CD4-positive, alpha-beta T cell treated with Interferon gamma for 1 hour (primary cell): Measurements from ENCODE around the gene METTL8.
"Not testable (repeated sequence)": the region's sequence is repeated elsewhere in the genome, so short reads cannot be mapped to it uniquely, and the experiment has no call there.

Experiments
- DNase-seq: peaks from one replicate; pipeline ENCODE4 v3.0.0-alpha.2; 2020

The METTL8 gene

DNA sequence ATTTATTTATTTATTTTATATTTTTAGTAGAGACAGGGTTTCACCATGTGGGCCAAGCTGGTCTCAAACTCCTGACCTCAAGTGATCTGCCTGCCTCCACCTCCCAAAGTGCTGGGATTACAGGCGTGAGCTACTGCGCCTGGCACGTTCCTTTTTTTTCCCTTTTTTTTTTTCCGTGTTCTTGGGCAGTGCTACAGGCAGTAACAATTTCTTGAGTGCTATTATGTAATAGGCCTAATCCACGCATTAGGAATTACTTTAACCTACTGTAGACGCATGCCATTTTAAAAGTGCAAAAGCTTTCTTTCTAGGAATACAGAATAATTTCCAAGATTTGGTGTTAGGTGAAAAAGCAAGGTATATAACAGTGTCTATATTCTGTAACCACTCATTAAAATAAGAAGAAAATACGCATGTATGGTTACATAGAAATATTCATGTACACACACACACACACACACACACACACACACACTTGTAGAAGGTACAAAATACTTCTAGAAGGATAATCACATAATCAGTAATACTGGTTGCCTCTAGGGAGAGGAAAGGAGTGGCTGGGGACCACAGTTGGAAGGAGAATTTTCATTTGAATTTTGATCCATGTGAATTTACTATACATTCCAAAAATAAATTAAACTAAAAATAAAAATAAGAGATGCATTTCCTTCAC lies 92.3 kb downstream of the METTL8 start:
- DNase-seq, result no peak

DNA sequence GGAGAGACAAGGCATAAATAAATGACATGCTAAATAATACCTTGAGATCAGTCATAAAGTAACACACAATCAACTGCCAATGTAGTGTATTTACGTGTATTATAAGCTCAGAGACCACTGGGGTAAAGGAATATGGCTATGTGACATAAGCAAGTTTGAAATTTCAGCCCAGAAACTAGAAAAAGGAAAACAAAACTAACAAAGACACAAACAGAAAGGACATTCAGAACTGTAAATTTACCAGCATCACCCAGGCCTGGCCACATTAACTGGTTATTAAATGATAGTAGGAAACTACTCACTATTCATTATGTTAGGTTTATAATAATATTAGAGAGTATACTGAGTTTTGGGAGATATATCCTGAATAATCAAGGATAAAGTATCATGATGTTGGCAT lies 98.8 kb downstream of the METTL8 start:
- DNase-seq, result no peak

DNA sequence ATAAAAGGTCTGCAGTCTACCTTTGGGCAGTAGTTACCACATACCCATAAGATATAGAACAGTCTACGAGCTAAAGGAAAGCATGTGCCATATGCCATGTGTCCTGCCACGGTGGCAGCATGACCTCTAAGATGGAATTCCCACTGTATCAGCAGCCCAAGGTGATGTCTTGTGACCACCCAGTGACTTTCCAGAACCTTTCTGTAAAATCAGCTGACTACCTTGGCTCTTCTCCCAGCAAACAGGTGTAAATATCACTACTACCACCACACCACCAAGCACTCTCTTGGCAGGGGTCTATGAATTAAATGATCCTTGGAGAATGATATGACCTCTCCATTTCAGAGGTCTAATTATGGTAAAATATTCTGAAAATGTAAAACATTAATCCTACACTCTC lies 99.6 kb downstream of the METTL8 start:
- DNase-seq, result no peak

DNA sequence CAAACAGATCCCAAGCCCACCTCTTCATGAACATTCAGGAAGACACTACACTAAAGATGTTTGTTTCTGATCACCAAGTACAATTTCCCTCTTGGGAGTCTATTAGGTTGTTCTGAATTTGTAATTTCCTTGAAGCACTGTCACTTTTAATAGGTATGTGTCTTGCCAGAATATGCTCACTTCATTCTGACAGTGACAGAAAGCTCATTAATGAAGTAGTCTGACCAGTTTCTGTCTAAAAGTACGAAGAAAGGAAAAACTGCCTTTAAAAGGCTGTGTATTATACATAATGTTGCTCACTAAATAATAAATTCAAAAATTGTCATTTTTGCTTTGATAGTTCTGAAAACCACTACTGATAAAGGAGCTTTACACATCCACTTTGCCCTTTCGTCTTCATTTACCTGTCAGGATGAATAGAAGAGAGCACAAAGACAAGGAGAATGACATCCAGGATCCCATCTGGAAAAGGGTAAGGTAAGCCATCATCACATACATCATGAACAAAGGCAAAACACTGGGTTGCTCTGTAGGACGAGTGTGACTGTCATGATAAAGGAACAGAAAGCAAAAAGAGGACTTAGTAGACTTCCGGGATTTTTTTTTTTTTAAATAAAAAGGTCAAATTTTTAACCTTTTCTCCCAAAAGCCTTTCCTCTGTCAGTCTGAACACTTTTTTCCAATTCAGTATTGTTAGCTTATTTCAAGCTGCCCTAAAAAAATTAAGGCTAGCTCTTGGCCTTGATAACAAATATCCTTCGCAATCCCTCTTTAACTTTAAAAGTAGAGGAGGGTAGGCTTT lies 103.4 kb downstream of the METTL8 start:
- no peak for DNase-seq

DNA sequence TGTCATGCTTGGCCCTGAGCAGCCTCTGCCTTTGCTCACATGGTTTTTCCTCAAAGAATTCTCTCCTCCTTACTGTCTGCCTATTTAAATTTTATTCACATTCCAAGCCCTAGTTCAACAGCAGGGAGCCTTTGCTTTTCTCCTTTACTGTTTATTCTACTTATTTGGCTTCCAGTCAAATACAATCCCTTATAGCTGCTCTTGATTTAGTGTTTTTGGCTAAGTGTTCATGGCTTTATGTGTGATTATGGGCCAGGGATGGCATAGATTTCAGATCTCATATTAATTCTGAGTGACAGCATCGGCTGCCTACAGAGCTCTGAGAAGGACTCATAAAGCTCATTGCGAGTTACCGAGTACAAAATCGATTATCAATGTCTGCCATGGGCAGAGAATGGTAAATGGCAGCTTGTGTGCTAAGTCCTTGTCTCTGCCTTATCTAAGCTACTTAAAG lies 106.7 kb downstream of the METTL8 start:
- no peak for DNase-seq

DNA sequence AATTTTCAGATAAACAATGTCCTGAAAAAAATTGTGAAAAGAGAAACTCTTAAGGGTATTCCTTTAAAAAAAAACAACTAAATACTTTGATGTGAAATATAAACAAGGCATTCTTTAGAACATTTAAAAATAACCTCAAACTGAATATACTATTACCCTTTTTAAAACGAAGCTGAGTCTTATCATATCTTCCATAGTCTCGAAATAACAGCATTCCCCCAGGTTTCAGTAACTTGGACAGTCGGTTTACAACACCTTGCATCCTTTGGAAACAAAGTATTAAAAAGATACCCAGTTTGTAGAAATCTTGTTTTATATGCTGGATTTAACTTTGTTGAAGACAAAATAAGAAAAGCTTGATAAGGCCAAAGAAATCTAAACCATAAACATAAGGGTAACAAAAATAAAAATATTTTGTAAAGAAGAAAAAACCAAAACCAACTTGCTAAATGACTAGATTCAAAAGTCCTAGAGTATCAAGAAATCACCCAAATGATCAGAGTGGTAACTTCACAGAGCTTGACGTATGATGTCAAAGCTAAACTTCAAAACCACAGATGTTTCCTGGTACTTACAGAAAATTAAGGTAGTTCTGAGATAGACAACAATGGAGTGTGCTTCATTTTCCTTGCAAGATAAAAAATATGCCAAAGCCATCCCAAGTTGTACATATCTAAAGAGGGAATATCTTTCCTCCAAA lies 107.8 kb downstream of the METTL8 start:
- DNase-seq, result no peak

DNA sequence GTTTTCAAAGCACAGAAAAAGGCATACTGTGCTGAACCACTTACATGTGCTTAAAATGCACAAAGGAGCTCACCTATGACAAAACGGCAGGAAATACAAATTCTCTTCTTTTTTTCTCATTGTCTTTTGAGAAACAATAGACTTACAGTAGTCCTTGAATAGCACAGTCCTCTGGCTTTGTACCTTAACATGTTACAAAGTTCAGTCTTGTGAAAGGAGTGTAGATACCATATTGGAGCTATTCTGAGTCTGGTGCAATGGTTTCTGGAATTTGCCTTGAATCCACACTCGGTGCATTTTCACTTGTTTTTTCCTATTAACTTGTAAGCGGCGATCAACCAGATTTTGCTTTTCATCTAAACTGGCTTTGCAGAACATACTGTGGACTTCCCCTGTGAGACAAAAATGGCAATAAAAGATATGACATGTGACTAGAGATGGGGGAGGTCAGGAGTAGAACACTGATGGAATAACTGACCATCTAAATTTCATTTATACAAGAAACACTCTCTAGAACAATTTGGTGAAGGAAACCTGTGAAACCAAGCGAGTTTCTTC lies 109.7 kb downstream of the METTL8 start:
- no peak for DNase-seq

DNA sequence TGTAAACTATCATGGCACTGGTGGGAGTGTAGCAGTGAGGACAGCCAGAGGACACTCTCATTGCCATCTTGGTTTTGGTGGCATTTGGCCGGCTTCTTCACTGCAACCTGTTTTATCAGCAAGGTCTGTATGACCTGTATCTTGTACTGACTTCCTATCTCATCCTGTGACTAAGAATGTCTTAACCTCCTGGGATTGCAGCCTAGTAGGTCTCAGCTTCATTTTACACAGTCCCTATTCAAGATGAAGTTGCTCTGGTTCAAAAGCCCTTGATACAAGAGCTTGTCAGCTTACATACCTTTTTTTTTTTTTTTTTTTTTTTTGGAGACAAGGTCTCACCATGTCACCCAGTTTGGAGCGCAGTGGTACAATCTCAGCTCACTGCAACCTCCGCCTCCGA lies 110.9 kb downstream of the METTL8 start:
- no peak for DNase-seq

DNA sequence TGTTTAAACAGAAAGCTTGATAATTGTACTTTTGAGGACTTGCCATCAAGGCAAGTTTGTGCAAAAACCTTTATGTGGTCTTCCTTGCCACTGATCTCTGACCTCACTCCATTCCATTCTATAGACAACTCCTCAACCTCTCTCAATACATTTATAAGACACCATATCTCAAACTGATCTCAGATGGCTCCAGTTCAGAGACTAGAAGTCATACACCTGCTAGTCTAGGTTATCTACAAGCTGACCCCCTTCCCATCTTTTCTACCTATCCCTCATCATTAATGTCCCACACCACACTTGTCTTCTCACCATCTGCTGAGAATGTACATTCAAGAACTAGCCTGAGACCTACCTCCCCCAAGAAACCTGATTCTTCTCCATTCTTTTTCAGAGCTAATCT lies 113.1 kb downstream of the METTL8 start:
- no peak for DNase-seq

DNA sequence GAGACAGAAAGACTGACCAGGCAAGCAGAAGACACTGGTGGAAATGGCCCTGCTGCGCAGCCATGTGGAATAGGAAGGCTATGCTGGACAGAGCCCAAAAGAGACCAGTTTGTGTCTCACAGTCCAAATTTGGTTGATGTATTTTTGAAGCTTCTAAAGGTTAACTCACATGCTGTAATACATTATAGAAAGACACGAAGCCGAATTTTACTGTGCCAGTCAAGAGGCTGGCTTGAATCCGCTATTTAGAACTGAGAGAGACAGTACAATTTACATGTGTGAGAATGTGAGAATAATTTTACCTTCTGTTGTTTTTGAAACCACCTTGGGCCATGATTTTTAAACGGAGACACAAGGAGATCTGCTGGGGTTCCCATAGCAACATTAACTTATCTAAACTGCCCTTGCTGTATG lies 113.6 kb downstream of the METTL8 start:
- DNase-seq, result no peak

DNA sequence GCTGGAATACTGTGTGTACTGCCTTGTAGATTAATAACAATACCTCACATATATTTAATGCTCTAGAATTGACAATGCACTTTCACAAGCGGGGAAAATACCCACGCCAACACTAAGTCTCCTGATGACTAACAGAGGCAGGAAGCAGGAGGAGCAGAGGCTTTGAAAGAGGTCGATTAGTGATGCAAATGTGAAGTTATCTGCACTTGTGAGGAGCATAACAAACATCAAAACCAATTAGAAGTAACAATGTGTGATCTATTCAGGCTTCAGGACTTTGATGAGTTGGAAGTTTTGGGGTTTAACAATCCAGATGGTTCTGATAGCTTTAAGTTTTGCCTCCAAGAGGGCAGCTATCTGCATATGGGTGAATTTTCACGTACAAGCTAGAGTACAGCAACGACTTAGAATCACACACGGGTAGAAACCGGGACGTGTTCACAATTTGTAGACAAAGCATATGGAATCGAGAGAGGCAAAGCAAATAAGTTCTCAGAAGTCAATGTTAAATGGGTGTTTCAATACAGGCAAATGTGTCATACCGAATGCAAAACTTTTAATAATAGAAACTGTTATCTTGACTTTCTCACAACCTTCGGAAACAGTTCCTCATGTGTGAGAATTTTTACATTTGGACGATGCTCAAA lies 114.5 kb downstream of the METTL8 start:
- no peak for DNase-seq

DNA sequence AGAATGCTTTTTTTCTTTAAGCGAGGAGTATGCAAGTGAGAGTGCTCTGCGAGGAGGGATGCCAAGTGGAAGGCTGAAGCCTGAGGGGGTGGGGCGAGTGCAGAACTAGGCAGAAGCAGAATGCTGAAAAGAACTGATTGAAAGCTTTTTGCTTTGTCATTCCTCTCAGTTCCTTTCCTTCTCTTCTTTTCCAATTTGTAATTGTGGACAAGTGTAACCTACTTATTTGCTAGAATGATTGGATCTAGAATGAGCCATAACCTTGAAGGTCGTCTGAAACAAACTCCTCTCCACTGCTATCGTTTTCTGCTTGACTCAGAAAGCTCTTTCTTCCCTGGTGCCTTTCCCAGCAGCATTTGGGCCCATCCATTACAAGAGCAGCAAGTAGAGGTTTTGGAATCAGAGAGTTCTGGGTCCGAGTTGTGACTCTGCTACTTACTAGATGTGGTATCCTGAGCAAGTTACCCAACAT lies 115.3 kb downstream of the METTL8 start:
- no peak for DNase-seq

DNA sequence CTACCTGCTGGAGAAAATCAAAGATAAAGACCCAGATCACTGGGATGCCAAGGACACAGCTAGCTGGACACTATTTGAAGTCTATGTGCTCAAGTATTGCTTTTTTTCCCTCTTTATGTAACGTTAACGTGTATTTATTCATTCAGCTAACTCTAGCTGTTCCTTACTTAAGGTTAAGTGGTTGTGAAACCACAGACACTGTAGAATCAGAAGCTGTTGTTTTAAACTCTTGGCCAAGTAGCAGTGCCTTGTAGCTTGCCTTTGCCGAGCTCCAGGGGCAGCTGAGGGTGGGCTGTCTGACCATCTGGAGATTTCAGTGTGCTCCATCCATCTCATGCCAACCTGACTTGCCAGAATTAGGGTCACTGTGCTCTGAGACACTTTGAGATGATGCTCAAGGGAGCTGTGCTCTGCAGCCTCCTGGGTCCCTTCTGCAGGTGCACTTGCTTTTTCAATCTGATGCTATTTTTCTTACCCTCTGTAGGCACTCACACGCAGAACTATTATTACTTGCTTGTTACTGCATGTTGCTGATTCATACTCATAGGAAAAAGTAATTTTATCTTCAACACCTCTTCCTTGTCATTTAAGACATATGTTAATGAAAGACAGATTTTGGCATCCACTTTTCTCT lies 116.2 kb downstream of the METTL8 start:
- DNase-seq, result no peak

DNA sequence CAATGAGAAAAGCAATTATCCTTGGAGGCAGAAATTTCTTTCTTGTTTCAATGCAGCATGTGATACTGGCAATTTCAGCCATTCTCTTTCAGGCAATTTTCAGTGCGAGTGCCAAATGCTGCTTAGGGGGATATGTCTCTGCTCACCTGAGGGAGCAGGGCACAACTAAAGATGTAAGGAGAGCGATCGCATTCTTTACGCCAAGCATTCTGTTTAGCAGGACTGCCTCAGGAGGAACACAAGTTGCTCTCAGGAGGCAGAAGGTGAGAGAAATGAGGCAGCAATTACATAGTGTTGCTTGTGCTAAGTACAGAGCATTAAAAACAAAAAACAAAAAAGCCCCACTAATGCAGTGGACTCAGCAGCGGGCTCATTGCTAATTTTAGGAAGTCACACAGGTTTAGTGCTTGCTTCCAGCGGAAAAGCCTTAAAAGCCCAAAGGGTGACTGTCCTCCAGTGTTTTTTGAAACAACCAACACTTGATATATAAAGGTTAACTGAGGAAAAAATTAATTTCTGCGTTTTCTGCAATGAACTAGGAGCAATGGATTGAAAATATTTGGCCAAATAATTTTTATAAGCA lies 116.9 kb downstream of the METTL8 start:
- DNase-seq, result no peak

DNA sequence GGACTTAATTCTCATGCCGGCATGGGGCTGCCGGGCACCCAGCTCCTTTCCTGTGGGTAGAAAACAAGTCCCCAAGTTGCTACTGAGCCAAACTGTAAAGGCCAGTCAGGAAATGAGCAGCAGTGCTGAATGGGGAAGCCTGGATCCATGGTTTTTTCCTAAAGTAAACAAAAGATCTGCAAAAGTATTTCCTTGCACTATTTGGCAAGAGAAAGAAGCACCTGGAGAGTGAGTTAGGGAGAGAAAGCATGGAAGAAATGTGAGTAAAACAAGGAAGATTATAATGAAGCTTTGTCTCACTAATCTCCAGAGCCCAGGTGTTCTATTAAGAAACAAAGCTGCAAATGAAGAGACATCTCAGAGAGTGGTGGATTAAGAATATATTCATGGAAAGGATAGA lies 117.6 kb downstream of the METTL8 start:
- no peak for DNase-seq

DNA sequence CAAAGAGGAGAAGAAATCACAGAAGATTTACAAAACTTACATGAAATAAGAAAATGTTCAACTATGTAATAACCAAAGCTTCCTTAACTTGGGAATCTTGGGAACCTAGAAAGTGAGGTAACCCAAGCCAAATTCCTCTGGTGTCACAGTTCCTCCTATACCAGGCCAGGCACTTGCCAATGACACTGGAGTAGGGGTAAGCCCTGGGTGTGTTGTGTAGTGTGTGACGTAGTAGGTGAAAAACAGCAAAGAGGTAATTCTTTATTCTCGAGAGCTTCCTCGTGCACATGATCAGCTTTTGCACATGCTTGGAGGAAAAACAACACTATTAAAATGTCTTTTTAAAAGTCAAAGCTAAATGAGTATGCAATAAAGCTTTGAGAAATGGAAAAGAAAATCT lies 118.0 kb downstream of the METTL8 start:
- no peak for DNase-seq

DNA sequence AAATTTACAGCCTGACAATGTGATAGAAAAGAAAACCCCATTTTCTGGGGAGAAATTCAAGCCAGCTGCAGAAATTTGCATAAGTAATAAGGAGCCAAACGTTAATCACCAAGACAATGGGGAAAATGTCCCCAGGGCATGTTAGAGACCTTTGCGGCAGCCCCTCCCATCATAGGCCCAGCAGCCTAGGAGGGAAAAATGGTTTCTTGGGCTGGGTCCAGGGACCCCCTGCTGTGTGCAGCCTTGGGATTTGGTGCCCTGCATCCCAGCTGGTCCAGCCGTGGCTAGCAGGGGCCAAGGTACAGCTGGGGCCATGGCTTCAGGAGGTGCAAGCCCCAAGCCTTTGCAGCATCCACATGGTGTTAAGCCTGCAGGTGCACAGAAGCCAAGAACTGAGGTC lies 121.6 kb downstream of the METTL8 start:
- DNase-seq, result not testable (repeated sequence)

DNA sequence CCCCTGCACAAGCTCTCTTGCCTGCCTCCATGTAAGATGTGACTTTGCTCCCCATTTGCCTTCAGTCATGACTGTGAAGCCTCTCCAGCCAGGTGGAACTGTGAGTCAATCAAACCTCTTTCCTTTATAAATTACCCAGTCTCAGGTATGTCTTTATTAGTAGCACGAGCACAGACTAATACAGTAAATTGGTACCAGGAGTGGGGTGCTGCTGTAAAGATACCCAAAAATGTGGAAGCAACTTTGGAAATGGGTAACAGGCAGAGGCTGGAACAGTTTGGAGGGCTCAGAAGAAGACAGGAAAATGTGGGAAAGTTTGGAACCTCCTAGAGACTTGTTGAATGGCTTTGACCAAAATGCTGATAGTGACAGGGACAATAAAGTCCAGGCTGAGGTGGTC lies 122.2 kb downstream of the METTL8 start:
- not testable (repeated sequence) for DNase-seq

DNA sequence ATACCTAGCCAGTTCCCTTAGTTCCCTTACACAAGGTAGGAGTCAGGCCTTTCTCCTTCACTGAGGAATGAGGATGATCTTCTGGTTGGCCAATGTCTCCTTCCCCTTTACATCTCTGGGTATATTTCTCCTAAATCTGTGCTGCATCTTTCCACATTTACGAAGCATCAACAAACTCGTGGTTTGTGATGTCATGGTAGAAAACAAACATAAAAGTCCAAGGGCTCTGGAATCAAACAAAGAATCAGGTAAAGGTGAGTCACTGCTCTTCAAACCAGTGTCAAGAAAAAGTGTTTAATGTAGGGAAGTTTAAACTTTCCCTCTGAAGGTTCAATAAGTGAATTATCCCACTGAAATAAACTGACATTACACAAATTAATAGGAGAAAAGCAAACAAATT lies 122.9 kb downstream of the METTL8 start:
- DNase-seq, result no peak

DNA sequence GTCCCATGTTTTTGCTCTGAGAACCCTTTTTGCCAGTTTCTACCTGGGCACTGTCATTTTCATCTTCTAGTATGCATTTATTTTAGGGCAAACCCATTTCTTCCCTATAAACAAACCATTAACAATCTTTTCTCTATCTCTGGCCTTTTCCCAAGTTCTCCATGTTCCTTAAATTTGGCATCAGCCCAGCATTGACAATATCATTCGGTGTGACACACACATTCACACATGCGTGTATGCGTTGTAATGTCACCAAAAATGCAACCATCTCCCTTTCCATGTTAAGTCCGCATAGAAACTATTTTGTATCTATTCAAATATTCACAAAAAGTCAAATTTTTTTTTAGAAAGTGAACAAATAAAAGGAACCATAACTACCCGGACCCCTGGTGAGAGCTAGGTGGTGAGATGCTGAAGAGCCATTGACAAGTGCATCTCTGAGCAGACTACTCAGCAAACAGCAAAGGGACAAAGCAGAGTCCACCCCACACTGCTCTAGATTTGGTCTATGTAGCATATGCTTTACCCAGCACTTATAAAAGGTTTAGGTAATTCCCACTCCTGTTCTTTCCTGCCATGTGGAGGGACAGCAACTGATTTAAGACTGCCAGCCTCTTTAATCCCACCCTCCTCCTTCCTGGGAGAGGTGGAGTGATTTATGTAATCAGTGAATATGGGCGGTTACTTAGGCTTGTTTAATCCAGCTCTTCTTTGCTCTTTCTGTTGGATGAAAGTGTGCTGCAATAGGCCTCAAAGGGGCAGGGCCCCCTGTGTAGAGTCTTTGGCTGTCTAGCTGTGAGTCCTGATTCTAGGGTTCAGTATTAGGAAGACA lies 124.1 kb downstream of the METTL8 start:
- DNase-seq, result no peak
